D721Med (cell line): ENCODE results near the gene ACBD6.
A peak's percentile ranks its signal among the peaks of the same experiment; 100 is the strongest.

ENCODE experiments used
- DNase-seq: peaks from one replicate; pipeline ENCODE4 v3.0.0; 2011; ENCODE audit warnings: low spot score; ENCODE audit not compliant: insufficient read length
- FAIRE-seq: peaks from 2 replicates; lab custom pipeline; 2011; peaks lifted over from hg19 to GRCh38; lab: Jason Lieb, UNC
- CTCF ChIP-seq: IDR thresholded peaks from 2 replicates; pipeline ENCODE4 v1.5.1; 2012; ENCODE audit warnings: mild to moderate bottlenecking, control low read depth; ENCODE audit not compliant: insufficient read depth; ENCODE audit errors: missing control alignments

The ACBD6 gene

GRCh38 chr1:180252638-180253536 lies 249.5 kb downstream of the ACBD6 start:
- peak; percentile 65 for DNase-seq
- FAIRE-seq: peak; percentile 38

GRCh38 chr1:180251526-180252305 lies 250.7 kb downstream of the ACBD6 start:
- DNase-seq (no peak), FAIRE-seq (no peak)
- TF ChIP-seq CTCF: no peak

More at GRCh38 chr1:180252638-180253536, 249.5 kb downstream of the ACBD6 start:
- TF ChIP-seq CTCF: peak; percentile 99

GRCh38 chr1:180250883-180251509 lies 251.4 kb downstream of the ACBD6 start:
- no peak for DNase-seq
- no peak for FAIRE-seq
- TF ChIP-seq CTCF: no peak

- FAIRE-seq: no peak
- DNase-seq: no peak
- TF ChIP-seq CTCF: no peak
These were observed 251.9 kb downstream of the ACBD6 start for GRCh38 chr1:180250499-180250770.

GRCh38 chr1:180249725-180250498 lies 252.5 kb downstream of the ACBD6 start:
- DNase-seq: no peak
- no peak for TF ChIP-seq CTCF
- no peak for FAIRE-seq

- FAIRE-seq: peak; percentile 11
- DNase-seq: peak; percentile 63
- TF ChIP-seq CTCF: peak; percentile 65
These were observed 253.4 kb downstream of the ACBD6 start for GRCh38 chr1:180248731-180249681.
